HL-60/S4 treated with retinoic acid at 250 ng/mL for 4 days and 3 days (cell line): Measurements from ENCODE around the gene RNF220.

Experiments used
- in situ Hi-C: fragments of 300-500 bp; cut with MboI; formaldehyde crosslinking; loops from 2 replicates; pipeline ENCODE4 v1.7.0; 2022; ENCODE audit warnings: low sequenced_read_pairs

RNF220 gene

GRCh38 chr1:44425341-44426082, 20.5 kb downstream of the RNF220 start:
- in situ Hi-C loops = no loop called here

GRCh38 chr1:44431861-44432260, 26.8 kb downstream of the RNF220 start:
- in situ Hi-C loops = no loop called here

DNA sequence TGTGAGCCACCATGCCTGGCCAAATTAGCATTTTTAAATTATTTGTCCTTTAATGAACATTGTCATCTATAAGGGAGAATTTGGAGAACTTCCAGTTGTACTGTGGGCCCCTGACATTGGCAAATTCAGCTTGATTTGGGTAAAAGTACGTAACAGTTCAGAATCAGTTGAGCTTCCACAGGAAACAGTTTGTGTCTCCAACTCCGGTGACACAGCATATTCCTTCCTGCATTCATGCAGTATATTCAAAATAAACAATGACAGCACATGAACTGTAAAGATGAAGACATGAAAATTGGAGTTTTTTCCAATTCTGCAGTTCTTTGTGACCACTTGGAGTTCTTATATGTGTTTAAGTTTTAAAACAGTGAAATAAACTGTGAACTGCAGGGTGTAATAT, 28.2 kb downstream of the RNF220 start:
- in situ Hi-C loops = no loop called here

DNA sequence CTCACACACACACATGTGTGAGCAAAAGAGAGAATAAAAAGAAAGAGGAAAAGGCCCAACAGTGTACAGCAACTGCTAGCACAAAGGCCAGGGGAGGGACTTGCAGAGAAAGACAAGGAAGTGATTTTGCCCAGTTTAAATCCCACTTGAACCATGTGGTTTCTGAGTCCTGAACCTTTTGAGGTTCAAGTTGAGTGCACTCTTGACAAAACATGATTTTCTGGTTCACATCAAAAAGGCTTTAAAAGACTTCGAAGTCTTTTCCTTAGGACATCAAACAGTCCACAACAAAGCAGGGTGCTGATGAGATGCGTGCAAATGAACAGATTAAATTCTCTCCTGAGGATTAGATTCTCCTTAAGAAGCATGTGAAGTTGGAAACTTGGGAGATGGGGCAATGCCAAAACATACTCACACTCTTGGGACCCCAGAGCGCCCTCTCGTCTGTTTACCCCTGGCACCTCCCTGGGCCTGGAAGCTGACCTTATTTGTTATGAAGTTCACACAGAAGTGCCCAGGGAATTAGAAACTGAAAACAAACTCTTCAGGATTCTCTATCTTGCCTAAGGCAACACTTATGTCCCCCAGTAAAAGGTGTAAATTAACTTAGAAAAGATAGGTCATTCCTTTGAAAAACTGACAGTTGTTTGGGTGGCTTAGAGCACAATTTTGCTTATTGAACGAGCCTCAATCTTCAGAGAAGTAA, 31.5 kb downstream of the RNF220 start:
- in situ Hi-C loops = no loop called here

GRCh38 chr1:44437107-44437716, 32.2 kb downstream of the RNF220 start:
- in situ Hi-C loops = no loop called here

- in situ Hi-C loops = no loop called here
Observed at GRCh38 chr1:44442791-44443190, 37.7 kb downstream of the RNF220 start.

DNA sequence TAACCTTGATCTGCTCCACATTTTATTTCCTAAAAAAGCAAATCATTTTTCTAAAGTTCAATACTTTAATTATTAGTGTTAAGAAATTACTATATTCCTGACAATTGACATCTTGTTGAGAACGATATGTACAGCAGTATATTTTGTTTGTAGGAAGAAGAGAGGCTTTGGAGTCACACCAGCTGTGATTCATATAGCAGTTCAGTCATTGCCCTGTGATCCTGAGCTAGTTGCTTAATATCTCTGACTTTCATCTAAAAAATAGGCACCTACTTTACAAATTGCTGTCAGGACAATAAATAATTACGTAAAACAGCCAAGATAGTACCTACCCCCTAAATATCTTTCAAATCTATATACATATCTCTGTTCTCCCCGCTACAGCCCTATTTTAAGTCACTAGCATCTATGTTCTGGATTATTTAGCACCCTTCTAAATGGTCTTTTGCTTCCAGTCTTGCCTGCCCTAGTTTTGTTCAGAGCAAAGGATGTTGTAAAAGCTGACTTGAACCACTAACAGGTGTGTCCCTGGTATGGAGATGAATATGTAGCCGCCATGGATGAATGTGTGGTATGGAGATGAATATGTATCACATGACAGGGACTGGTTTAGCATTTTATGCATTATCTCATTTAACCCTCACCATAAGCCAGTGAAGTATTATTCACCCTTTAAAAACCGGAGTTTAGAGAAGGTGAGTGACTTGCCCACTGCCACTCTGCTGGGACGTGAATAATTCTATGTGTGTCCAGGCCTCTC, 42.2 kb downstream of the RNF220 start:
- in situ Hi-C loops = no loop called here

- in situ Hi-C loops = no loop called here
Observed at GRCh38 chr1:44453798-44454349, 48.8 kb downstream of the RNF220 start.

GRCh38 chr1:44454704-44455103, 49.6 kb downstream of the RNF220 start:
- in situ Hi-C loops = no loop called here

- in situ Hi-C loops = no loop called here
Observed at GRCh38 chr1:44460107-44460882, 55.2 kb downstream of the RNF220 start.

- in situ Hi-C loops = no loop called here
Observed at GRCh38 chr1:44464361-44464760, 59.3 kb downstream of the RNF220 start.

- in situ Hi-C loops = no loop called here
Observed at GRCh38 chr1:44467566-44467965, 62.5 kb downstream of the RNF220 start.

DNA sequence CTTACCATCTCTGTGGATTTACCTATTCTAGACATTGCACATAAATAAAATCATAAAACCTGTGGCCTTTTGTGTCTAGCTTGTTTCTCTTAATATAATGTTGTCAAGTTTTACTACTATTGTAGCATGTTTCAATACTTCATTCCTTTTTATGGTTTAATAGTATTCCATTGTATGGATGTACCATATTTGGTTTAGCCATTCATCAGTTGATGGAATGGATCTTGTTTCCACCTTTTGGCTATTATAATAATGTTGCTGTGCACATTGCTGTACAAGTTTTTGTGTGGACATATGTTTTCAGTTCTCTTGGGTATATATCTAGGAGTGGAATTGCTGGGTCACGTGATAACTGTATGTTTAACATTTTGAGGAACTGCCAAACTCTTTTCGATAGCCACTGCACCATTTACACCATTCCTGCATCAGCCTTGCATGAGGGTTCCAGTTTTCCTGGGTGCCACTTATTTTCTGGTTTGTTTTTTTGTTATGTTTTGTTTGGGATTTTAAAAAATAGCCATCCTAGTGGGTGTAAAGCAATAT, 66.9 kb downstream of the RNF220 start:
- in situ Hi-C loops = no loop called here

DNA sequence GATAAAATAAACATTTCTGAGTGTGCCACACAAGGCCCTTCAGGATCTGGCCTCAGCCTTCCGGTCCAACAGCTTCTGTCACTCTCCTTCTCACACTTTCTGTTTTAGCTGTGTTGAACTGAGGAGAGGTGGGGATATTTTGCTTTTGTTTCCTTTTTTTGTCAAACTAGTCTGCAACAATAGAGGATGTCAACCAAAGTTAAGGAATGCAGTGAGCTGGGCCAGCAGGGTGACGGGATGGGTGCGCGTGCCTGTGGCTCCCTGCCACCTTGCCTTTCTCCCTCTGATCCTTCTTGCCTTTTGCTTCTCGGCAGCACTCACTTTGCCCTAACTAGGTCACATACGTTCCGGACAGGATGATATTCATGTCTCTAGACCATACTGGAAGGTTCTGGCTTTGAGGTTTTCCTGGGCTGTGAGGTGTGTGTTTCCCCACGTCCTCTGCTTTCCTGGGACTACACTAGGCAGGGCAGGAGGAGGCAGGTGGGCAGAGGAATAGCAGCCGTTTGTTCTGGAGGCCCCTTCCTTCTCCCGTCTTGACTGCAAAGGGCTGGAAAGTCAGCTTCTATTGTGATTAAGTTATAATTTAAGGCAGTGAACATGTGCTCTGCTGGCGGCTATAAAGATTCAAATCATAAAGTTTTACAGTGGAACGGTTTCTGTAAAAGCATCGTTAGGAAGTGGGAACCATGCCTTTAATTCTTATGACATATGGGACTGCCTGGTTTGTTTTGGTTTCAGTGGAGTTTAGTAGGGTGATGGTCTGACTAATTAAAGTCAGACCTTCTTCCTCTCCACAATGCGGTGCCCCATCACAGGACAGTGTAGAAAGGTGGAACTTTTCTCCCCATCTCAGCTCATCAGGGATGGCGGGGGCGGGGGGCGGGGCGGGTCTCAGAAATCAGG, 67.8 kb downstream of the RNF220 start:
- in situ Hi-C loops = no loop called here

- in situ Hi-C loops = no loop called here
Observed at GRCh38 chr1:44476891-44477290, 71.8 kb downstream of the RNF220 start.

- in situ Hi-C loops = no loop called here
Observed at GRCh38 chr1:44481701-44482100, 76.6 kb downstream of the RNF220 start.

GRCh38 chr1:44483089-44483874, 78.2 kb downstream of the RNF220 start:
- in situ Hi-C loops = no loop called here

- in situ Hi-C loops = no loop called here
Observed at GRCh38 chr1:44484155-44484688, 79.2 kb downstream of the RNF220 start.
